Measurements from ENCODE around the gene ABT1. TPM values are rescaled to one million over a fixed set of nuclear protein-coding genes. Genes with fewer than 3 reads are reported as not detected.

The ABT1 gene
- total RNA-seq, 1 donor from 2014 or later, result 22.0 TPM

- peak; percentile 72 for DNase-seq
Observed at GRCh38 chr6:26607434-26608230, 10.9 kb downstream of the ABT1 start.

GRCh38 chr6:26609463-26609862 is 12.7 kb downstream of the ABT1 start:
- DNase-seq, result no peak

GRCh38 chr6:26611599-26611998 is 14.8 kb downstream of the ABT1 start:
- DNase-seq, result no peak

- no peak for DNase-seq
Observed at GRCh38 chr6:26613201-26613600, 16.4 kb downstream of the ABT1 start.

- no peak for DNase-seq
Observed at GRCh38 chr6:26613689-26614683, 17.2 kb downstream of the ABT1 start.

- DNase-seq, result no peak
Observed at GRCh38 chr6:26623339-26623859, 26.6 kb downstream of the ABT1 start.

- no peak for DNase-seq
Observed at GRCh38 chr6:26624557-26624956, 27.8 kb downstream of the ABT1 start.

GRCh38 chr6:26627843-26628242 is 31.1 kb downstream of the ABT1 start:
- no peak for DNase-seq

GRCh38 chr6:26629359-26629758 is 32.6 kb downstream of the ABT1 start:
- no peak for DNase-seq

- no peak for DNase-seq
Observed at GRCh38 chr6:26640806-26641205, 44.1 kb downstream of the ABT1 start.

- DNase-seq, result no peak
Observed at GRCh38 chr6:26646074-26646473, 49.3 kb downstream of the ABT1 start.

Other genes with a start within 250 kb of the ABT1 start
- gene BTN3A2, start 231.8 kb upstream of the ABT1 start, total RNA-seq, result 28.8 and 44.4 TPM in 2 replicates
- gene BTN2A2, start 213.8 kb upstream of the ABT1 start, total RNA-seq, result 13.8 and 15.0 TPM in 2 replicates
- gene BTN3A1, start 194.7 kb upstream of the ABT1 start, total RNA-seq, result 21.7 and 25.0 TPM in 2 replicates
- 16.9 and 20.3 TPM in 2 replicates for gene BTN3A3, start 156.4 kb upstream of the ABT1 start, total RNA-seq
- 7.8 and 9.3 TPM in 2 replicates for gene BTN2A1, start 139.0 kb upstream of the ABT1 start, total RNA-seq
- gene BTN1A1, start 96.7 kb upstream of the ABT1 start, total RNA-seq, result not detected in 2 replicates
- gene HMGN4, start 58.6 kb upstream of the ABT1 start, total RNA-seq, result 60.4 and 78.7 TPM in 2 replicates
- 14.0 and 19.2 TPM in 2 replicates for gene ZNF322, start 62.8 kb downstream of the ABT1 start, total RNA-seq

Data from dermis blood vessel endothelial cell (primary cell).